Superior temporal gyrus (tissue), 1 donor: ENCODE data around the gene ZGRF1.
"Not testable (repeated sequence)": the region's sequence is repeated elsewhere in the genome, so short reads cannot be mapped to it uniquely, and the experiment has no call there.

Experiments used
- DNase-seq: peaks from one replicate; pipeline ENCODE4 v3.0.0-alpha.2; 2016; ENCODE audit errors: extremely low spot score

Gene ZGRF1, protein sequence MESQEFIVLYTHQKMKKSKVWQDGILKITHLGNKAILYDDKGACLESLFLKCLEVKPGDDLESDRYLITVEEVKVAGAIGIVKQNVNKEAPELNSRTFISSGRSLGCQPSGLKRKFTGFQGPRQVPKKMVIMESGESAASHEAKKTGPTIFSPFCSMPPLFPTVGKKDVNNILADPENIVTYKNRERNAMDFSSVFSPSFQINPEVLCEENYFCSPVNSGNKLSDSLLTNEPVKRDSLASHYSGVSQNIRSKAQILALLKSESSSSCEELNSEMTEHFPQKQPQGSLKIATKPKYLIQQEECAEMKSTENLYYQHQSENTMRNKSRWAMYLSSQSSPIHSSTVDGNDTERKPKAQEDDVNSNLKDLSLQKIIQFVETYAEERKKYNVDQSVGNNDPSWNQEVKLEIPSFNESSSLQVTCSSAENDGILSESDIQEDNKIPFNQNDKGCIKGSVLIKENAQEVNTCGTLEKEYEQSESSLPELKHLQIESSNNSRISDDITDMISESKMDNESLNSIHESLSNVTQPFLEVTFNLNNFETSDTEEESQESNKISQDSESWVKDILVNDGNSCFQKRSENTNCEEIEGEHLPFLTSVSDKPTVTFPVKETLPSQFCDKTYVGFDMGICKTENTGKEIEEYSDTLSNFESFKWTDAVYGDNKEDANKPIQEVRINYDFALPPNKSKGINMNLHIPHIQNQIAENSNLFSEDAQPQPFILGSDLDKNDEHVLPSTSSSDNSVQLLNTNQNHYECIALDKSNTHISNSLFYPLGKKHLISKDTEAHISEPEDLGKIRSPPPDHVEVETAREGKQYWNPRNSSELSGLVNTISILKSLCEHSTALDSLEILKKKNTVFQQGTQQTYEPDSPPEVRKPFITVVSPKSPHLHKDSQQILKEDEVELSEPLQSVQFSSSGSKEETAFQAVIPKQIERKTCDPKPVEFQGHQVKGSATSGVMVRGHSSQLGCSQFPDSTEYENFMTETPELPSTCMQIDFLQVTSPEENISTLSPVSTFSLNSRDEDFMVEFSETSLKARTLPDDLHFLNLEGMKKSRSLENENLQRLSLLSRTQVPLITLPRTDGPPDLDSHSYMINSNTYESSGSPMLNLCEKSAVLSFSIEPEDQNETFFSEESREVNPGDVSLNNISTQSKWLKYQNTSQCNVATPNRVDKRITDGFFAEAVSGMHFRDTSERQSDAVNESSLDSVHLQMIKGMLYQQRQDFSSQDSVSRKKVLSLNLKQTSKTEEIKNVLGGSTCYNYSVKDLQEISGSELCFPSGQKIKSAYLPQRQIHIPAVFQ (N-terminal part only)

DNA sequence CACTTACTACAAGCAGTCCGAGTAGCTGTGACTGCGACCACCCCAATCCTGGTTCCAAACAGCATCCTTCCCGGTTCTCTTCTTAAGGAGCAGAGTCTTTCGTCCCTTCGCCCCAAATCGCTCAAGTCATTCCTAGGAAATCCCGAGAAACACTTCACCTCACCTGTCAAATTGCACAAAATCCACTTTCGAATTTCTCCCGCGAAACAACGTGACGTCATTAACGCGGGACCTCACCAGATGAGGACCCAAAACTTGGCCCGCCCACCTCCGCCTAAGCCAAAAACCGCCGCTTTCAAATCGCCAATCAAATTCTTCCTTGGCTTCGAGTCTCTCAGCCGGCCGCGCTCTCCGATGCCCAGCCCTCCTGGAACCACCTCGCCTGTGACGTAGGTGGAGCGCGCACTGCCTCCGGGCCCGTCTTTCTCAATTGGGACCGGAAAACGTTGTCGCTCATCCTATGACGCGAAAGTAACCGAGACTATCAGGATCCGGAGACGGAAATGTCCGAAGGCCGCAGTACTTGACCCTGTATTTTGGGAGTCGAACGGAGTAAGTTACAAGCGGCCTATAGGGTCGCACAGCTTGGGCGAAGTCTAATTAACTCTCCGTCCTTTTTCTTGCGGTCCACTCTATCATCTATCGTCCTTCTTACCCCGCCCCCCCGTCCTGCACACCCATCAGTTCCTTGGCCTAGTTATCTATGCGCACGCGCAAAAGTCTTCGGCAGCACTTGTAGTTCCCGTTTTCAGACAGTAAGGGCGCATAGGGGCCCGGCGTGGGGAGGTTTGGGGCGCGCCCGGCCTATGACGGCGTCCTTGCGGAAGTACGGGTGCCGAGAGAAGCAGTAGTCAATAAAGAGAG, at the start of gene ZGRF1, which contains the start of gene LARP7:
Gene ZGRF1, minus strand, starts transcription at position 222 of the 864 bp plus-strand sequence. CDS start 3,733 bp downstream, outside the sequence.
Gene LARP7, plus strand, starts transcription at position 456 of the 864 bp plus-strand sequence. CDS start 7,527 bp downstream, outside the sequence.
- peak; percentile 100 for DNase-seq

DNA sequence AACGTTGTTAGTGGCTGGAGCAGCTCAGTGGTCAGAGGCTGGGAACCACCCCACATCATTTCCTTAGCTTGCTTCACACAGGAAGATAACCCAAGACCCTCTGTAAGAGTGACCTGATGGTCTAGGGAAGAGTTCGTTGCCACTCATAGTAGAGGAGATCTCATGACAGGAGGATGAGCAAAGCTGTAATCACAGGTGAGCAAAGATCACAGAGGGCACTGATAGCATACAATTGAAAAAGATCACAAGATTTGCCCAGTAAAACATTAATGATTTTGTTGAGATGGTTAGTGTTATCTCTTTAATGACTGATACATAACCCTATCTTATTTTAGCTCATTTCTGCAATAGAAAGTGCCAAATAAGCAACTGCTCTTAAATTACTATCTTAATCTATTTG, 44.3 kb upstream of the ZGRF1 start:
- DNase-seq = no peak

DNA sequence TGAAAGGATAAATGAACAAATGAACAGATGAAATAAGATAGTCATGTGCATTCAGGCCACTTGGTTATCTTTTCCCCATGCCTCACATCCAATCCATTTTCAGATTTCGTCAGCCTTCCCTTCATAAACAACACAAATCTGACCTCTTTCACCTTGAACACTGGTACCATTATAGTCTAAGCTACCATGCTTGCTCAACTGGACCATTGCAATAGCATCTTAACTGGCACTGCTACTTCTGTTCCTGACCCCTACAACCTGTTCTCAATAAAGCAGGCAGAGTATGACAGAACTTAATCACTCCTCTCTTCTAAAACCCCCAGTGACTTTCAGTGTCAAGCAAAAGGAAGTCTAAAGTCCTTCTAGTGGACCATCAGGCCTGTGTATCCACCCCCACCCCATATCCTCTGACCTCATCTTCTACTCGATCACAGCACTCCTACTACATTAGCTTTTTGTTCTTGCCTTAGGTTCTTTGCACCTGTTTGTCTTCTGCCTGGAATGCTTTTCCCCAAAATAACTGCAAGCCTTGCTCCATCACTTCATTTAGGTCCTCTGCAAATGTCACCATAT, 40.9 kb upstream of the ZGRF1 start:
- DNase-seq = no peak

DNA sequence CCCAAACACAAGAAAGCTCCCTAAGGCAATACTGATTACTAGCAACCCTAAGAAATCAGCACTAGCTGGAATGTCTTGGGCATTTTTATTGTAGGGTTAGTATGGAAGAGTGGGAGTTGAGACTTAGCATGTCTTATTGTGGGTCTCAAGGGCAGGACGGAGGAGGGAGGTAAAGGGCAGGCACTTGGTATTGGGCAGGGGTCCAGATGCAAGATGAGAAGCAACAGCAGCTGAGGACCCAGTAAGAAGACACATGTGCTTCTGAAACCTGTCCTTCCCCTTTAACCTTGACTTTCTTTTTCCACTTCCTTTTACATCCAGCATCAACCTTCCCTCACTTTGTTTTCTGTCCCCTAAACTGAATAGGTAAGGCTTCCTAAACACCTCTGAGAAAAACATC, 37.7 kb upstream of the ZGRF1 start:
- no peak for DNase-seq

DNA sequence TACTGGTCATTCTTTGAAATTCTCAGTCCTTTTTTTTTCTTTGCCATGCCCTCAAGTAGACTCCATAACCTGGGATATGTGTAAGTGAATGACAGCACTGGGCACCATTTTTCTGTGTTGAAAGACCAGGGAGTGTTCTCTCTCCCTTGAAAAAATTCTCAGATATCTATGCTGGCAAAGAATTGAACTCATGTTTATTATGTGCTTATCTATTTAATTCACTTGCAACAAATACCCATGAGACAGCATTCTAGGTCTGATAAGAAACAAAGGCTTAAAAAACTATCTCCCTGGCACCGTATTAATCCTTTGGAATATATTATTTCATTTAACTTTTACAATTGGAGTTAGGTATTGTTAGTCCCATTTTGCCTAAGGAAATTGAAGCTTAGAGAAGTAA, 37.0 kb upstream of the ZGRF1 start:
- DNase-seq = no peak

DNA sequence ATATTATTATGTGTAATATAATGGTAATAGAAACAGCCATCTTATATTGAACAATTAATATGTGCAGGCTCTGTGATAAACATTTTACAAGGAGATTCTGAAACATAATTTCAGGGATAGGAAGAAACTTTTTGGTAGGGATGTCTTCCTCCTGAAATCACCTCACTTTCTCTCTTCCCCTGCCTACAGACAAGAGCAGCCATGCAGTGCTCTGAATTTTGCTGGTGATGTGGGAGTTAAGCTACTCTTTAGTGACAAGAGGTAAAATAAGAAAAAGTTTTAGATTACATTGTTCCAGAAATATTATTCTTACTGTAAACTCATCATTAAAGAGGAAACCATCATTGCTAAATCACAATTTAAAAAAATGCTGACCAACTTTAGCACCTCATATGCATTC, 36.4 kb upstream of the ZGRF1 start:
- no peak for DNase-seq

DNA sequence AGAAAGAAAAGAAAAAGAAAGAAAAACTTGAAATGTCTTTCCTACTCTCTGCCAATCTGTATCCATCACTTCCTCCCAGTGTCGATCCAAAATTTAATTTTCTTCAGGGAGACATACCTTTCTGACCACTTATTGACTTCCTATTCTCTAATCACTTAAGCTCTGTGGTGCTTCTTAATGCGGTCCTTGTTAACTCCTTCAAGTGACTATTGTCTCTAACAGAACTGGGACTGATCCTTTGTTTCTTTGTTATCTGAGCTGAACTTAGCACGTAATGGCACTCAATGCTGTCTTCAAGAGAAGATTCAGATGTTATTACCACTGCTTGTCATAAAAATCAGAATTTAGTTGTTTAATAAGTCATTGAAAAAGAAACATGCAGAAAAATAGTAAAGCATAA, 31.4 kb upstream of the ZGRF1 start:
- no peak for DNase-seq

DNA sequence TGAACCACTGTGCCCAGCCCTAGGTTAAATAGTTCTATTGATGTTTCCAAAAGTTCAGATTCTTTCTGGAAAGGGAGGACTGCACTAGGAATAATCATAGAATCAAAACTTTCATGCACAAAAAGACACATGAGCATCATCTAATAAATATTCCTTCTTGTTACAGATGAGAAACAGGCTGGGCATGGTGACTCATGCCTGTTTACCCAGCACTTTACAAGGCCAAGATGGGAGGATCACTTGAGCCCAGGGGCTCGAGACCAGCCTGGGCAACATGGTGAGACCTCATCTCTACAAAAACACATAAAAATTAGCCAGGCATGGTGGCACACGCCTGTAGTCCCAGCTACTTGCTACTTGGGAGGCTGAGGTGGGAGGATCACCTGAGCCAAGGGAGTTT, 27.9 kb upstream of the ZGRF1 start:
- no peak for DNase-seq

DNA sequence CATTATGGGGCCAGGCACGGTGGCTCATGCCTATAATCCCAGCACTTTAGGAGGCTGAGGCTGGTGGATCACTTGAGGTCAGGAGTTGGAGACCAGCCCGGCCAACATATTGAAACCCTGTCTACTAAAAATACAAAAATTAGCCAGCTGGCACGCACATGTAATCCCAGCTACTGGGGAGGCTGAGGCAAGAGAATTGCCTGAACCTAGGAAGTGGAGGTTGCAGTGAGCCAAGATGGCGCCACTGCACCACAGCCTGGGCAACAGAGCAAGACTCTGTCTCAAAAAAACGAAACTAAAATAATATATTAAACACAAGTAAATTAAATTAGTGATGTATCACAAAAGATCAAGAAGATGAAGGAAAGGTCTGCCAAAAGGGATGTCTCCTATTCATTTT, 19.4 kb upstream of the ZGRF1 start:
- DNase-seq = not testable (repeated sequence)

DNA sequence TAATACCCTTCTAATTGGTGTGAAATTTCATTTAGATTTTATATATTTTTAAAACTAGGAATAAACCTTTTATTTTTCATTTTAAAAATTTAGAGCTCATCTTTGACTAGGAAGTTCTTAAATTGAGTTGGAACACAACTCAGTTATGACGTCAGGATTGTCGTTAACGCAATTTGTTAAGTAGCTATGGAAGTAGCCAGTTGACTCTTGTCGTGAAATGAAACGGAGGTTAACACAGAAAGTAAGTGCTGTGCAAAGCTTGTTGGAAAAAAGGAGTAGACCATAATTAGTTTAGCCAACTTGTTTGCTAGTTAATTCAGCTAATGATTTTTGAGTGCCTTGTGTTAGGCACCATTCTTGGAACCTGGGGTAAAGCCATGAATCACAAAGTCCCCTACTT, 18.6 kb upstream of the ZGRF1 start:
- DNase-seq = no peak

DNA sequence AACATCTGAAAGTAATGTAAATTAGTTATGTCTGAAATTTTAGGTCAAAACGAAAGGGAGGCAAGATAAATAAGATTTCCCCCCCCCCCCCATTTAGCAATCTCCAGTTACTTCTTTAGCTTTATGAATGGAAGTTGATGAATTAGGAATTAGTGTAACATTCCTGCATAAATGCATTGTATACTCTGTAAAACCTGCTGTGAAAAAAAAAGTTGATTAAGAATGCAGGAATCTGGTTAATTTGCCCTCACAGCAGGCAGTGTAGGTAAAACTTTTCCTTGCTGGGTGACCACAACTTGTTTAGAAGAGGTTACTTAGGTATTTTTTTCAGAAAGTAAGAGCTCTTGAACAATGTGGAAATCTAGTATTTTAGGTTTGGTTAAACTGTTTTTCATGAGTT, 15.5 kb upstream of the ZGRF1 start:
- no peak for DNase-seq

DNA sequence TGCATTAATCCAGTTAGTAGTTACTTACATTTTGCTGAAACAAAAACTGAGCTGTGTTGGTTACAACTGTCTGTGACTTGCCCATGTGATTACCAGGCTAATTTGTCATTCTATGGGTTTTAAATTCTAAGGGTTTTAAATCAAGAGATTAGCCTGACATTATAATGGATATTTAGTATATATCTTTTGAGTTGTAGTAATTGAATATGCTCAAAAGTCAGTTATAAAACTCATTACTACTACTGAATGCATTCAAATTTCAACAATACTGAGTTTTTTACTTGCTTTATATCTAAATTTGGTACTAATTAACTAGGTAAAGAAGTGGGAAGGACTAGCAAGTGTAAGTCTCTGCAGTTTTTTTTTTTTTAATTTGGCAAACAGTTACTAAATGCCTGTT, 14.9 kb upstream of the ZGRF1 start:
- no peak for DNase-seq

DNA sequence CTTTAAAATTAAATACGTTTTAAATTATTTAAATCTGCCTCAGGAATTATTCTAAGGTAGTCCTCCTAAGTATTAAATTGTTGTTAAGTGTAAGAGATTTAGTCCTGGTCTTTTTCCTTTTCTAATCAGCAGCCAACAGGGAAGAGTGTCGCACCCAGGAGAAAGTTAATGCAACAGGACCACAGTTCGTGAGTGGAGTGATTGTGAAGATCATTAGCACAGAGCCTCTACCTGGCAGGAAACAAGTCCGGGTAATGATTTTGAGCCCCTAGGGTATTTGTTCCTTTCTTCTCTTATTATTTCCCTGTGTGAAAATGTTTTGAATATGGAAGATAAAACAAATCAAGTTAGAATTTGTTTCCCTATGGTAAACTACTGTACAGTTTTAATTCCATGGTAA, 13.6 kb upstream of the ZGRF1 start:
- DNase-seq = no peak

DNA sequence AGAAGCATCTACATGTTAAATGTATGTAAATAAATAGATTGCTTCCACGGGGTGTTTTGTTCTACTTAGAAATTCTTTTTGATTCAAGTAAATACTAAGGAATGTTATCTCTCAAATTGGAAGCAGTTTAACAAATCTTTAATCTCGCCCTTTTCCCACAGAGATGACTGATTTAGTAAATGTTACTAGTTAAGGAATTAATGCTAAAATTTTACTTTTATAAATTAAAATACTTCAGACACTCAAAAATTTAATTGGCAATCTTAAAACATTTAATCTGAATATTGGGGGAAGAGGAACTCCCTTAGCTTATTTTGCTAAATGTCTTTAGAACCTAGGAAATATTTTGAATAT, 12.3 kb upstream of the ZGRF1 start:
- no peak for DNase-seq

DNA sequence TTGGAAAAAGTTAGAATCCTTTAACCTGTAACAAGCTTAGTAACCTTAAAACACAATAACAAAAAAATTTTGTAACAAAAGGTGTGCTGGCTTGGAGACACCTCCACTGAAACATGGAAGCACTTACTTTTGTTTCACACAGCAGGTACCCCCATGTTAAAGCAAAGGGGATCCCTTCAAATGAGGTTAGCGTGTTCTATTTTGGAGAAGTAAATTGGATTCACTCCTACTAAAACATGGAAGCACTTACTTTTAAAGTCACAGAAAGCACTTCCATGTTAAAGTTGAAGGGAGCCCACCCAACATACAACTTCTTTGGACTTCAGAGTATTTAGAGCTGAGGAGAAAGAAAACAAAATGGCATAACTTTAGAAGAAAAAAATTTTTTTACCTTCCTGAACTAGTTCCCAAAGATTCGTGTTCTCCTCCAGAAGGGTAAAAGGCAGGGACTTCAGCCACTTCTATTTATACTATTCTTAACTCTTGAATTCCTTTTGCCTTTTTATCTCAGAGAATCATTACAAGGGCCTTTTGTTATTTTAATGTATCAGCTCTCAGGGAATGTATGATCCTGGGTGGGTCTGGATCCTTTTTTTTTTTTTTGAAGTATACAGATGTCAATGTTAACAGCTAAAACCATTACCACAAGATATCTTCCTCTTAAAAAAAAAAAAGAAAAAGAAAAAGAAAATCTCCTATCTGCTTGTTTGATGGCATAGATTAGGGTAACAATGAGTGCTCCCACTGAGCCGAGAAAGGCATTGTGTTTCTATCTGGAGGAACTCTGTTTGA, 11.8 kb upstream of the ZGRF1 start:
- DNase-seq = no peak

DNA sequence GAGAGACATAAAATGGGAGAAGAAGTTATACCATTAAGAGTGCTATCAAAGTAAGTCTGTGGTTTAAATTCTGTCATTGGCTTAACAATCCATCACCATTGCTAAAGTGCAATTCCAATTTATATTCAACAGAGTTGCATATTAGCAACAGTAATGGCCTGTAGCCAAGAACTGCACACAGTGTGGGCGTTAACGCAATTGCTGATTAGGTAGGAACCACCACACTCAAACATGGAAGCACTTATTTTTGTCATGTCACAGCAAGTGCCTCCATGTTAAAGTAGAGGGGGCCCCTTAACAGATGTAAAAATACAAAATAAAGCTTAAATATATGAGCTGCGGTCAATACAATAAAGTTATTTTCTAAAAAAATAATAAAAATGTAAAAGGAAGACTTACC, 11.1 kb upstream of the ZGRF1 start:
- DNase-seq = no peak

DNA sequence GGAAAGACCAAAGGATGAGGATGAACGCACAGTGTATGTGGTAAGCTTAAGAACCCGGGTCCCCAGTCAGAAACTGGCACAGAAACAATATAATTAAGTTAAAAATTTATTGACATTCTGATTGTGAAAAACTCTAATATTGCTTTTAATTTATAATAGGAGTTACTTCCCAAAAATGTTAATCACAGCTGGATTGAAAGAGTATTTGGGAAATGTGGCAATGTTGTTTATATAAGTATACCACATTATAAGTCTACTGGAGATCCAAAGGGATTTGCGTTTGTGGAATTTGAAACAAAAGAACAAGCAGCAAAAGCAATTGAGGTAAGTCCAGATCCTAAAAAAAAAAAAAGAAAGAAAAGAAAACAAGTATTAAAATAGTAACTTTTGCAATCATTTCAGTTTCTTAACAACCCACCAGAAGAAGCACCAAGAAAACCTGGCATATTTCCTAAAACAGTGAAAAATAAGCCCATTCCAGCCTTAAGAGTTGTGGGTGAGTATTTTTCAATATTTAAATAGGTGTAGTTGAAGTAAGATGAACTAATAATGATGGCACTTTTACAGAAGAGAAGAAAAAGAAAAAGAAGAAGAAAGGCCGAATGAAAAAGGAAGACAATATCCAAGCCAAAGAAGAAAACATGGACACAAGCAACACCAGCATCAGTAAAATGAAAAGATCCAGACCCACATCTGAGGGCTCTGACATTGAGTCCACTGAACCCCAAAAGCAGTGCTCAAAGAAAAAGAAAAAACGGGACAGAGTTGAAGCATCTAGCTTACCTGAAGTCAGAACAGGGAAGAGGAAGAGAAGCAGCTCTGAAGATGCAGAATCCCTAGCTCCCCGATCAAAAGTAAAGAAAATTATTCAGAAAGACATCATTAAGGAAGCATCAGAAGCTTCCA, 10.2 kb upstream of the ZGRF1 start:
- no peak for DNase-seq

DNA sequence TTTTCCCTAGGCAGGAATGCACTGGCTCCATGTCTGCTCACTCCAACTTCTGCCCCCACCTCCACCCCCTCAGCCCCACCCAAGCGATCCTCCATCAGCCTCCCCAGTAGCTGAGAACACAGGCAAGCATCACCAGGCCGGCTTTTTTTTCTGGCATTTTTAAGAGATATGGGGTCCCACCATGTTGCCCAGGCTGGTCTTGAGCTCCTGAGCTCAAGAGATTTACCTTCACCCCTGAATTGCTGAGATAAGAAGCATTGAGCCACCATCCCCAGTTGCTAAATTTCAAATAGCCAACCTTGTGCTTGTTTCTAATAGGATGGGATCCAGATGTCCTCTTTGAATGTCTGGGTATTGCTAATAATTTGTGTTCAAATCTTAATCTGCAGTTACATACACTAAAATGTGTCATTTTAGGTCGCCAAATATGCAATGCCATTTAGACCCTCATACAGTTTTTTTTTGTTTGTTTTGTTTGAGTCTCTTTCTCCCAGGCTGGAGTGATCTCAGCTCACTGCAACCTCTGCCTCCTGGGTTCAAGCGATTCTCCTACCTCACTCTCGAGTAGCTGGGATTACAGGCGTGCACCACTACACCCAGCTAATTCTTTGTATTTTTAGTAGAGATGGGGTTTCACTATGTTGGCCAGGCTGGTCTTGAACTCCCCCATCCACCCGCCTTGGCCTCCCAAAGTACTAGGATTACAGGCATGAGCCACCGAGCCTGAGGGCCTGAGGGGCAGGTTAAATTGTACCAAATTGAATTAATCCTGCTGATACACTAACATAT, 9.0 kb upstream of the ZGRF1 start:
- DNase-seq = no peak
